ENCODE measurements around the gene SLIT3. TPM values are rescaled to one million over a fixed set of nuclear protein-coding genes. Genes with fewer than 3 reads are reported as not detected.

SLIT3 gene
- total and polyA plus RNA-seq, 9 of the 15 experiments (the other 6 are each of a cell fraction or from before 2014, with no cell fraction given) = 0.01 to 0.04 TPM; not detected in 7

DNA sequence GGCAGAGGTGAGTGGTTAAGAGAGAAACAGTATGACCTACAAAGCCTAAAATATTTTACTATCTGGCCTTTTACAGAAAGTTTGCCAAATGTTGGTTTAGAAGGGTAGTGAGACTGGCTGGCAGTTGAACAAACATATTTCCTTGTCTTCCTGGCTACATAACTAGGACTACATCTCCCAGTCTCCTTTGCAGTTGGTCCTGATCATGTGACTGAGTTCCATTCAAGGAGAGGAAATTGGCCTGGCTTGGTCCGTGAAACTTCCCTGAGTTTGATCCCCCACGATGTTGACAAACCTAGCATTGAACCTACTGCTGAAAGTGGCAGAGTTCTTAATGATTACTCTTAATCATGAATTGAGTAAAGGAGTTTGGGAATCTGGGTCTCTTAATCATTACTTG, 280.8 kb downstream of the SLIT3 start:
- intact Hi-C loops (cut with micrococcal nuclease) = no loop called here
- H3K9me3 ChIP-seq (replicated peaks; ENCODE audit: control insufficient read depth, insufficient read depth, low read depth, low read length) = no peaks in the 10 kb centered on the region
- BruUV-seq (replicated peaks) = no TSS peak
- H3K27me3 ChIP-seq (ENCODE audit: control insufficient read depth in 2 of 2, insufficient read depth in 2 of 2, low read length in 2 of 2) = peaks cover 0 to 10% of the 10 kb centered on the region in 2 experiments; a peak in 2 of 5 replicates
- no peaks in the 10 kb centered on the region for H3K9me1 ChIP-seq (ENCODE audit: control insufficient read depth, insufficient read depth, low read length)
- H4K20me1 ChIP-seq (replicated peaks; ENCODE audit: control insufficient read depth, insufficient read depth, low read length) = no peaks in the 10 kb centered on the region
- WGBS (ENCODE audit: insufficient coverage, low coverage, missing lambda C conversion rate) = 0% methylated on average over 2 of the region's 2 CpGs
- no peak overlapping the region for H3K4me3 ChIP-seq
- POLR2A ChIA-PET = no interaction called here
- peak overlapping the region; percentile 68 for H2AFZ ChIP-seq (ENCODE audit: low read depth, low read length)
- peak; percentile 66; the same call in 2 of the 3 replicates for ATAC-seq
- no peak overlapping the region for H3K9ac ChIP-seq (ENCODE audit: insufficient read depth in 1 of 2, low read depth in 2 of 2, low read length in 2 of 2)
- no peaks in the 10 kb centered on the region for H3K79me2 ChIP-seq (ENCODE audit: control insufficient read depth, insufficient read depth, low read length)
- H3K4me1 ChIP-seq (replicated peaks in 1 of 2; ENCODE audit: control insufficient read depth in 2 of 2, insufficient read depth in 2 of 2, low read length in 2 of 2) = no peaks in the 10 kb centered on the region
- FAIRE-seq = peak; percentile 71
- H3K4me2 ChIP-seq (ENCODE audit: insufficient read depth, low read length) = no peak overlapping the region
- H3K27ac ChIP-seq (ENCODE audit: extremely low read depth, low read depth, low read length) = no peak overlapping the region
- CTCF ChIA-PET (ENCODE audit: low intra/inter-chr PET ratio) = no interaction called here
- DNase-seq (ENCODE audit: extremely low read depth in 1 of 4, low spot score in 3 of 4) = peak in 3 of 4 experiments; percentile 4 to 23 (median 18)
- in situ Hi-C loops (cut with MboI) = no loop called here
- no peaks in the 10 kb centered on the region for H3K36me3 ChIP-seq (ENCODE audit: control insufficient read depth, insufficient read depth, low read length)
- no peak for TF ChIP-seq GABPB2 (CRISPR knock-in tag; conservative IDR thresholded peaks at IDR 0.05)
- TF ChIP-seq ZNF778 (CRISPR knock-in tag; IDR thresholded peaks at IDR 0.05) = no peak
- peak; percentile 72 for TF ChIP-seq RAD51 (IDR thresholded peaks at IDR 0.05; ENCODE audit: borderline replicate concordance, low read depth)
- no peak for TF ChIP-seq ZNF449 (CRISPR knock-in tag; IDR thresholded peaks at IDR 0.05)
- no peak for TF ChIP-seq ZNF780A (CRISPR knock-in tag; IDR thresholded peaks at IDR 0.05)
- TF ChIP-seq, protein P1, sequence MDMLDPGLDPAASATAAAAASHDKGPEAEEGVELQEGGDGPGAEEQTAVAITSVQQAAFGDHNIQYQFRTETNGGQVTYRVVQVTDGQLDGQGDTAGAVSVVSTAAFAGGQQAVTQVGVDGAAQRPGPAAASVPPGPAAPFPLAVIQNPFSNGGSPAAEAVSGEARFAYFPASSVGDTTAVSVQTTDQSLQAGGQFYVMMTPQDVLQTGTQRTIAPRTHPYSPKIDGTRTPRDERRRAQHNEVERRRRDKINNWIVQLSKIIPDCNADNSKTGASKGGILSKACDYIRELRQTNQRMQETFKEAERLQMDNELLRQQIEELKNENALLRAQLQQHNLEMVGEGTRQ (CRISPR knock-in tag; IDR thresholded peaks at IDR 0.05) = peak; percentile 86
- no peak for TF ChIP-seq ZNF274 (IDR thresholded peaks at IDR 0.05; ENCODE audit: borderline replicate concordance, low read depth, low read length)
- peak; percentile 68 for TF ChIP-seq ZNF143 (CRISPR knock-in tag; IDR thresholded peaks at IDR 0.05)
- peak; percentile 15; the same call in 1 of the 2 replicates for TF ChIP-seq ZNF324 (CRISPR knock-in tag; IDR thresholded peaks at IDR 0.05)
- no peak for TF ChIP-seq POLR3A (IDR thresholded peaks at IDR 0.05; ENCODE audit: borderline replicate concordance, extremely low read depth, insufficient read depth, insufficient read length)
- no peak for TF ChIP-seq ZNF79 (CRISPR knock-in tag; IDR thresholded peaks at IDR 0.05; ENCODE audit: low read depth)
- no peak for TF ChIP-seq ZNF277 (CRISPR knock-in tag; IDR thresholded peaks at IDR 0.05; ENCODE audit: borderline replicate concordance)
- TF ChIP-seq TFE3 (CRISPR knock-in tag; IDR thresholded peaks at IDR 0.05) = peak; percentile 93
- no peak for TF ChIP-seq U2AF1 (optimal IDR thresholded peaks at IDR 0.05; ENCODE audit: low read depth, low read length)
- TF ChIP-seq MYC (IDR thresholded peaks at IDR 0.05; ENCODE audit: low read depth, low read length) = no peak
- TF ChIP-seq MYC (CRISPR knock-in tag; IDR thresholded peaks at IDR 0.05; ENCODE audit: borderline replicate concordance, low read depth) = no peak
- TF ChIP-seq HCFC1 (IDR thresholded peaks at IDR 0.05; ENCODE audit: low read depth, low read length) = peak; percentile 75
